GM19324 (cell line): ENCODE measurements around the gene PRAMEF7.
"Not testable (repeated sequence)": the region's sequence is repeated elsewhere in the genome, so short reads cannot be mapped to it uniquely, and the experiment has no call there.

Experiments used
- ATAC-seq: cut with Tn5 transposase; IDR thresholded peaks from one replicate; pipeline ENCODE4 v1.9.1; 2021; ENCODE audit warnings: mild to moderate bottlenecking, moderate library complexity; ENCODE audit not compliant: unreplicated experiment, low FRiP score

PRAMEF7 gene

DNA sequence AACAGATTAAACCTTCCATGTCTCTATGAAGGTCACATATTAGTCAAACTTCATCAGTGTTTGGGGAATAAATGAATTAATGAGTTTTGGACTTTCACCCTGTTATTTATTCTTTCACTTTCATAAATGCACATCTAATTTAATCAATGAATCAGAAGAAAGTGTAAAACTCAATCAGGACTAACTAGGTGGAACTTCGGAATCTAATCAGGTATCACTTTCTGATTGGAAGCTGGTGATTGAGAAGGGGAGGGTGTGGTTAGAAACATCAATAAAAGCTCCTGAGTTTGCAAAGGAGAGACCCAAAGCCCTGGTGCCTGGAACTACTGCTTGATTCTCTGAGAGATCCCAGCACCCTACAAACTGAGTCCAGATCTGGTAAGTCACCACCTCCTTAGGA is at the start of gene PRAMEF7:
Gene PRAMEF7, plus strand, starts transcription at position 301 of the 400 bp plus-strand sequence. CDS start 1,083 bp downstream, outside the sequence.
- ATAC-seq: not testable (repeated sequence)

DNA sequence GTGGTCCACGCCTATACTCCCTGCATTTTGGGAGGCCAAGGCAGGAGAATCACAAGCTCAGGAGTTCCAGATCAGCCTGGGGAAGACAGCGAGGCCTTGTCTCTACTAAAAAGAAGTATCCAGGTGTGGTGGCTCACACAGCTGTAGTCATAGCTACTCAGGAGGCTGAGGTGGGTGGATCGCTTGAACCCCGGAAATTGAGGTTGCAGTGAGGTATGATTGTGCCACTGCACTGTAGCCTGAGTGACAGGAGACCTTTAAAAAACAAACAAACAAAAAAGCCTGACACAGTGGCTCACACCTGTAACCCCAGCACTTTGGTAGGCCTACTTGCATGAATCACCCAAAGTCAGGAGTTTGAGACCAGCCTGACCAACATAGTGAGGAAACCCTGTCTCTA is 38.0 kb upstream of the PRAMEF7 start:
- not testable (repeated sequence) for ATAC-seq

DNA sequence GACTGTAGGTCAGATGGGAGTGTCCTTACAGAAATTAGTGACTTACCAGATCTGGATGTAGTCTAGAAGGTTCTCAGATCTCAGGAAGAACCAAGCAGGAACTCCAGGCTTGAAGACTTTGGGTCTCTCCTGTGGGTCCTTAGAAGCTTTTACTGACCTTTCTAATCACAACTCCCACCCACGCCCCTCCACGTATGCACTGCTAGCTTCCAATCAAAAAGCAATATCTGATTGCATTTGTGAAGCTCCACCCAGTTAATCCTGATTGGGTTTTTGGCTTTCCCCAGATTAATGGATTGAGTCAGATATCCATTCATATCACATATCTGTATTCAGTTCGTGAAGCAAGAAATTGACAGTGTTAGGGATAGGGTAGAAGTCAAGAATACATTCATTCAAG is 30.3 kb upstream of the PRAMEF7 start, which contains the start of gene PRAMEF4:
Gene PRAMEF4, minus strand, starts transcription at position 101 of the 400 bp plus-strand sequence. CDS start 2,807 bp downstream, outside the sequence.
- ATAC-seq: not testable (repeated sequence)

DNA sequence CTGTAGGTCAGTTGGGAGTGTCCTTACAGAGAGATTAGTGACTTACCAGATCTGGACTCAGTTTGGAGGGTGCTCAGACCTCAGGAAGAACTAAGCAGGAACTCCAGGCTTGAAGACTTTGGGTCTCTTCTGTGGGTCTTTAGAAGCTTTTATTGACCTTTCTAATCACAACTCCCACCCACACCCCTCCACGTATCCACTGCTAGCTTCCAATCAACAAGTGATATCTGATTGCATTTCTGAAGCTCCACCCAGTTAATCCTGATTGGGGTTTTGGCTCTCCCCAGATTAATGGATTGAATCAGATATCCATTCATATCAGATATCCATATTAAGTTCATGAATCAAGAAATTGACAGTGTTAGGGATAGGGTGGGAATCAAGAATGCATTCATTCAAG is 18.2 kb upstream of the PRAMEF7 start, which contains the start of gene PRAMEF10:
Gene PRAMEF10, minus strand, starts transcription at position 101 of the 400 bp plus-strand sequence. CDS start 2,423 bp downstream, outside the sequence.
- not testable (repeated sequence) for ATAC-seq

DNA sequence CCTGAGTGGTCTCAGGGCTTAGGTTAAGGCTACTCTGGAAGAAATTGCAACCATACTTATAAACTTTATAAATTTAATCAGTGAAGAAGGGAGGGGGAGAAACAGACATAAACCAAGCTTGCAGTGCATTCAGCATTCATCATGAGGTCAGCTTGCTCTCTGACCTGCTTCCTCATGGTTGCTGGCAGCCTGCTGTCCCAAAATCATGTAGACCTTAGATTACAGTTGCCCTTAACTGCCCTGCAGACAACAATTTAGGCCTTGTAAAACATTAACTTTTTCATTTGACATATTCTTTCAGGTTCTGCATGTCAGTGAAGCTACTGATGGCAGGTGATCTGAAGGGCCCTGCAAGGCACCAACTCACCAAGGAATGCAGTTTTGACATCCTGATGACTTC is 17.2 kb upstream of the PRAMEF7 start:
- ATAC-seq: not testable (repeated sequence)

DNA sequence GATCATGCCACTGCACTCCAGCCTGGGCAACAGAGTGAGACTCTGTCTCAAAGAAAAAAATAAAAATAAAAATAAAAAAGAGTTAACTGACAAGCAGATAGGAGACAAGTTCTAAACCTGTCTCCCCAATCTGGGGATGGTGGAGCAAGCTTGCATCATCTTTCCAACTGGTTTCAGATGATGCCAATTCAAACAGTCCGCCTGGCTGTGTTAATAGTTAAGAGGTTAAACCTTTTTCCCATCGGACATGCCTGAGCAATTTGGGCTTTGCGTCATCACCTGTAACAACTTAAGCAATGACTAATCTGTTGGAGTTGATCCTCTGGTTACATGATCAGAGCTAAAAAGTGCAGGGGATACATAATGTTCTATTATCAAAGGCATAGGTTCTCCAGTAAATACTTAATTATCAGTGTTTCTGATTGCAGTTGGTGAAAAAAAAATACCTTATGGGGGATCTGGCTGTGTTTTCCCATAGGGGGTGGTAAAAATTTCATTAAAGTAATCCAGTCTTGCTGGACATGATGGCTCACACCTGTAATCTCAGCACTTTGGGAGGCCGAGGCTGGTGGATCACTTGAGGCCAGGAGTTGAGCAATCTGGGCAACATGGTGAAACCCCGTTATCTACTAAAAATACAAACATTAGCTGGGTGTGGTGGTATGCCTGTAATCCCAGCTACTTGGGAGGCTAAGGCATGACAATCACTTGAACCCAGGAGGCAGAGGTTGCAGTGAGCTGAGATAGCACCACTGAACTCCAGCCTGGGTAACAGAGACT is 12.4 kb upstream of the PRAMEF7 start:
- ATAC-seq: not testable (repeated sequence)

DNA sequence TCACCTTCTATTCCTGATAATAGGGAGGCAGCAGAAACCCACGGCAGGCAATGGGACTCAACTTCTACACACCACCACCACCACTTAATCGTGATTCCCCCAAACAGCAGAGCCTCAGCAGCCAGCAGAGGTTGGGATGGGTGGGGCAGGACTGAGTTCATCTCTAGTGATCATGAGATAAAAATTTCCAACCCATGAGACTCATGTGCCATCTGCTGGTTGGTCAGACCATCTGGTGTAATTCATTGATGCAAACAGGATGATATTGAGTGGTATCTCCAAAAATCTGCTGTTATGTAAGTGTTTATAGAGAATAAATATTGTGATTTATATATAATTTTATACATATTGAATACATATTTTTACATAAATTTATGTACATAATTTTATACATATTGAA is 5.3 kb downstream of the PRAMEF7 start:
- not testable (repeated sequence) for ATAC-seq

DNA sequence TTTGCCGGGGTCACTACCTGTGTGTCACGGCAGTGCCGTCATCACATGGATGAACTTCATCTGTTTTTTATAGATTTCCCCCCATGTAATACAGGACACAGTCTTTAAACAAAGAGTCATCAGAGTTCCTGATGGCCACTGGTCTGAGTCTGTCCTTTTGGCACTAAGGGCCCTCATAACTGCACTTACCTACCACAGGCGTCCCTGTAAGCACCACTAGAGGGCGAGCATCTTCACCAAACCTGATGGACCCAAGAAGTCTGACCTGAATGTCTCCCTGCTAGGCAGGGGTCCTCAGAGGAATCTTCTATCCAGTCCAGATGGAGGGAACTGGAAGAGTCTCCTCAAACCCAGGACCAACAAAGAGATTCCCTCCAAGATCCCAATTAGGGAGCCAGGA is 8.0 kb downstream of the PRAMEF7 start:
- ATAC-seq: not testable (repeated sequence)

DNA sequence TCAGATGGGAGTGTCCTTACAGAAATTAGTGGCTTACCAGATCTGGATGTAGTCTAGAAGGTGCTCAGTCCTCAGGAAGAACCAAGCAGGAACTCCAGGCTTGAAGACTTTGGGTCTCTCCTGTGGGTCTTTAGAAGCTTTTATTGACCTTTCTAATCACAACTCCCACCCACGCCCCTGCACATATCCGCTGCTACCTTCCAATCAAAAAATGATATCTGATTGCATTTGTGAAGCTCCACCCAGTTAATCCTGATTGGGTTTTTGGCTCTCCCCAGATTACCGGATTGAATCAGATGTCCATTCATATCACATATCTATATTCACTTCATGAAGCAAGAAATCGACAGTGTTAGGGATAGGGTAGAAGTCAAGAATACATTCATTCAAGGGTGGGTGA is 31.1 kb downstream of the PRAMEF7 start, which contains the start of gene PRAMEF6:
Gene PRAMEF6, minus strand, starts transcription at position 101 of the 400 bp plus-strand sequence. CDS start 5,062 bp downstream, outside the sequence.
- ATAC-seq: not testable (repeated sequence)
